Caco-2 (cell line): ENCODE data around the gene C1orf21. TPM values are rescaled to one million over a fixed set of nuclear protein-coding genes. Genes with fewer than 3 reads are reported as not detected.

Experiments used
- BruUV-seq: library from RNA; stranded (reverse); fragments of 400-500 nt; replicated peaks from 2 replicates; lab custom pipeline; 2021; lab: Mats Ljungman, UMichigan
- CTCF ChIA-PET: fragments of 300-600 bp; sonication (Branson Sonifier 250); formaldehyde crosslinking; loops from one replicate; lab custom pipeline; 2022; ENCODE audit warnings: antibody characterized with exemption; lab: Charles Lee
- POLR2A ChIA-PET: fragments of 300-600 bp; sonication (Branson Sonifier 250); formaldehyde crosslinking; loops from one replicate; lab custom pipeline; 2022; ENCODE audit warnings: antibody characterized with exemption; lab: Charles Lee
- DNase-seq, 2 experiments: peaks; one replicate each; pipeline versions ENCODE4 v3.0.0 to v3.0.0-alpha.2; 2020 to 2022
- H3K27me3 ChIP-seq: replicated peaks from 2 replicates; pipeline ENCODE4 v1.6.0; 2011; ENCODE audit warnings: low read length; ENCODE audit not compliant: control insufficient read depth, insufficient read depth
- H3K36me3 ChIP-seq: 2 replicates; pipeline ENCODE4 v1.5.1; 2011; ENCODE audit warnings: low read length; ENCODE audit not compliant: control insufficient read depth, insufficient read depth
- H3K4me1 ChIP-seq: fragments of 250-450 bp; sonication (Bioruptor Pico); 2 replicates; pipeline ENCODE4 v1.5.1; 2020; ENCODE audit warnings: mild to moderate bottlenecking
- H3K4me3 ChIP-seq: 2 replicates; pipeline ENCODE4 v1.5.1; 2011; ENCODE audit warnings: low read depth, mild to moderate bottlenecking, control low read depth, low read length
- H3K9me3 ChIP-seq: fragments of 250-450 bp; sonication (Bioruptor Pico); 2 replicates; pipeline ENCODE4 v1.5.1; 2020; ENCODE audit warnings: mild to moderate bottlenecking, moderate library complexity
- H3K27ac Mint-ChIP-seq: one replicate; pipeline ENCODE4 v1.8.0; 2022; ENCODE audit warnings: mixed read lengths; ENCODE audit not compliant: unreplicated experiment
- H3K27me3 Mint-ChIP-seq: one replicate; pipeline ENCODE4 v1.8.0; 2022; ENCODE audit warnings: mixed read lengths; ENCODE audit not compliant: insufficient read depth, unreplicated experiment
- H3K36me3 Mint-ChIP-seq: one replicate; pipeline ENCODE4 v1.8.0; 2022; ENCODE audit warnings: mild to moderate bottlenecking, mixed read lengths; ENCODE audit not compliant: insufficient read depth, unreplicated experiment
- H3K4me1 Mint-ChIP-seq: one replicate; pipeline ENCODE4 v1.8.0; 2022; ENCODE audit warnings: low read depth, mixed read lengths; ENCODE audit not compliant: unreplicated experiment
- H3K4me3 Mint-ChIP-seq: one replicate; pipeline ENCODE4 v1.8.0; 2022; ENCODE audit warnings: mild to moderate bottlenecking, moderate library complexity, mixed read lengths; ENCODE audit not compliant: unreplicated experiment
- H3K9me3 Mint-ChIP-seq: one replicate; pipeline ENCODE4 v1.8.0; 2022; ENCODE audit warnings: mixed read lengths; ENCODE audit not compliant: unreplicated experiment
- CTCF ChIP-seq, 2 experiments: fragments of 200-600 bp in 1 of 2; IDR thresholded peaks; 1 replicate in 1 of 2; 2 replicates in 1 of 2; pipeline versions ENCODE4 v1.5.1 to v1.8.0; 2011 to 2022; ENCODE audit warnings: antibody characterized with exemption in 1 of 2, control low read depth in 1 of 2, inconsistent platforms in 1 of 2, low read depth in 1 of 2, low read length in 1 of 2, mild to moderate bottlenecking in 1 of 2, moderate library complexity in 1 of 2; ENCODE audit not compliant: insufficient read depth in 1 of 2, severe bottlenecking in 1 of 2, unreplicated experiment in 1 of 2
- intact Hi-C: fragments of 100-400 bp; cut with micrococcal nuclease; formaldehyde crosslinking; loops from one replicate; pipeline ENCODE4 v1.10.0; 2022; ENCODE audit not compliant: unreplicated experiment
- total RNA-seq: library from RNA; stranded (reverse); gene quantifications from 2 replicates; pipeline ENCODE4 v1.2.3, GENCODE V29; 2022

The C1orf21 gene
- total RNA-seq, 1 experiment from 2014 or later = 0.82 TPM

- H3K36me3 ChIP-seq = no peaks in the 10 kb centered on the region
- Mint-ChIP-seq H3K27ac (no peak overlapping the region), H3K27me3 (peaks cover 3% of the 10 kb centered on the region), H3K4me1 (no peaks in the 10 kb centered on the region), H3K4me3 (no peak overlapping the region), H3K9me3 (peaks cover 10% of the 10 kb centered on the region), H3K36me3 (no peaks in the 10 kb centered on the region)
- H3K4me3 ChIP-seq = no peak overlapping the region
- H3K4me1 ChIP-seq = no peaks in the 10 kb centered on the region
- no peaks in the 10 kb centered on the region for H3K27me3 ChIP-seq
- POLR2A ChIA-PET = no interaction called here
- DNase-seq = no peak
- no peak for TF ChIP-seq CTCF (IDR thresholded peaks at IDR 0.05; ENCODE audit: insufficient read depth in 1 of 2, low read depth in 1 of 2, low read length in 1 of 2, severe bottlenecking in 1 of 2, unreplicated experiment in 1 of 2)
- H3K9me3 ChIP-seq = 0 out of 2 replicates have a peak, but pooled peaks cover 3% of the 10 kb centered on the region
- CTCF ChIA-PET = no interaction called here
- no TSS peak for BruUV-seq
- intact Hi-C loops = no loop called here
Observed at GRCh38 chr1:184650177-184650866, 263.5 kb downstream of the C1orf21 start.

- intact Hi-C loops = no loop called here
- Mint-ChIP-seq H3K36me3 (no peaks in the 10 kb centered on the region), H3K27ac (no peak overlapping the region), H3K27me3 (peaks cover 3% of the 10 kb centered on the region), H3K9me3 (peaks cover 10% of the 10 kb centered on the region), H3K4me1 (no peaks in the 10 kb centered on the region), H3K4me3 (no peak overlapping the region)
- POLR2A ChIA-PET = no interaction called here
- CTCF ChIA-PET = no interaction called here
- H3K4me3 ChIP-seq = no peak overlapping the region
- no peak for DNase-seq
- no peaks in the 10 kb centered on the region for H3K27me3 ChIP-seq
- TF ChIP-seq CTCF (IDR thresholded peaks at IDR 0.05; ENCODE audit: insufficient read depth in 1 of 2, low read depth in 1 of 2, low read length in 1 of 2, severe bottlenecking in 1 of 2, unreplicated experiment in 1 of 2) = no peak
- 0 out of 2 replicates have a peak, but pooled peaks cover 3% of the 10 kb centered on the region for H3K9me3 ChIP-seq
- BruUV-seq = no TSS peak
- no peaks in the 10 kb centered on the region for H3K4me1 ChIP-seq
- H3K36me3 ChIP-seq = no peaks in the 10 kb centered on the region
Observed at GRCh38 chr1:184655185-184655584, 268.4 kb downstream of the C1orf21 start.

- CTCF ChIA-PET = interaction anchor here (0.7 kb wide), 1 partner anchor 36 kb away, joined by 7 read pairs; no protein-coding TSS in a partner anchor
- intact Hi-C loops = no loop called here
- H3K9me3 Mint-ChIP-seq = peaks cover 8% of the 10 kb centered on the region
Observed at GRCh38 chr1:184656221-184656620, 269.4 kb downstream of the C1orf21 start.

More at GRCh38 chr1:184656221-184656620, 269.4 kb downstream of the C1orf21 start:
- Mint-ChIP-seq H3K36me3 (no peaks in the 10 kb centered on the region), H3K27me3 (peaks cover 3% of the 10 kb centered on the region), H3K4me1 (no peaks in the 10 kb centered on the region), H3K27ac (no peak overlapping the region), H3K4me3 (no peak overlapping the region)
- H3K36me3 ChIP-seq = no peaks in the 10 kb centered on the region
- H3K27me3 ChIP-seq = no peaks in the 10 kb centered on the region
- H3K9me3 ChIP-seq = 0 out of 2 replicates have a peak, but pooled peaks cover 3% of the 10 kb centered on the region
- DNase-seq = no peak
- no TSS peak for BruUV-seq
- TF ChIP-seq CTCF (IDR thresholded peaks at IDR 0.05; ENCODE audit: insufficient read depth in 1 of 2, low read depth in 1 of 2, low read length in 1 of 2, severe bottlenecking in 1 of 2, unreplicated experiment in 1 of 2) = no peak
- H3K4me3 ChIP-seq = no peak overlapping the region
- no peaks in the 10 kb centered on the region for H3K4me1 ChIP-seq
- POLR2A ChIA-PET = no interaction called here
